ENCODE measurements around the gene HINT3.

- TF ChIP-seq CTCF (IDR thresholded peaks at IDR 0.05) (no peak), POLR2A (IDR thresholded peaks at IDR 0.05) (no peak)
Measured at GRCh38 chr6:125957845-125958244, 1.3 kb downstream of the HINT3 start.
